HTERT RPE-1 (cell line): ENCODE results near the gene PSORS1C2.
"Not testable (repeated sequence)": the region's sequence is repeated elsewhere in the genome, so short reads cannot be mapped to it uniquely, and the experiment has no call there.

Experiments
- in situ Hi-C: fragments of 300-500 bp; cut with MboI; formaldehyde crosslinking; loops from 4 replicates; pipeline ENCODE4 v1.14.3; 2020; ENCODE audit warnings: low sequenced_read_pairs

The PSORS1C2 gene

DNA sequence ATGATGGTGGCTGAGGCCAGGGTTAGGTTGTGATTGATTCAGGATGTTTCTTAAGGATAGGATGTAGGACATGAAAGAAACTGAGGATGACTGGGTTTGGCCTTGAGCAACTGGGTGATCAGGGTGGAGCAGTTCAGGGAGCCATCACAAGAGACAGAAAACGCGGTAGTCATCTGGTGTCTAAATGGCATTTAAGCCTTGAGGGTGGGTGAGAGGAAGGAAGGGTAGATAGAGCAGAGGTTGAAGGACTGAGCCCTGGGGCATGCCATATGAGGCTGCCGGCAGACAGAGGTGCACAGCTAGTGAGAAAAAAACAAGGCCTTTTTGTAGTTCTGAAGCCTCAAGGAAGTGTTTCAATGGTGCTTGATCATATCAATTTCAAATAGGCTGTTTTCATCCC is 29.7 kb upstream of the PSORS1C2 start:
- in situ Hi-C loops: no loop called here

DNA sequence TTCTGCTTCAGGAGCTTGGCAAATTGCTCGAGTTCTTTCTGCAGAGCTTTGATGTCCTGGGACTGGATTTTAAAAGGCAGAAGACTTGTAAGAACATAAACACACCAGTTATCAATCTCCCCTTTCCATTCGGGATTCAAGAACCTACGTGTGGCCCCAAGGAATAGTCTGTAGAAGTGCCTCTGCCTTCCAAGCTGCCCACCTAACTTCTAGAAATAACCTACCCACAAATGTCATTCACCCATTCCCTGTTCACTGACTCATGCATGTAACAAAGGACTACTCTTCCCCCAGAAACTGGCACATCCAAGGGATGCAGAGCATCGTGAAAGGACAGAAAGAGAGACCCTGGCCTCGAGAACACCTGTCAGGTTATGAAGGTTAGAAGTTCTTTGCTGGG is 27.1 kb upstream of the PSORS1C2 start:
- in situ Hi-C loops: no loop called here

DNA sequence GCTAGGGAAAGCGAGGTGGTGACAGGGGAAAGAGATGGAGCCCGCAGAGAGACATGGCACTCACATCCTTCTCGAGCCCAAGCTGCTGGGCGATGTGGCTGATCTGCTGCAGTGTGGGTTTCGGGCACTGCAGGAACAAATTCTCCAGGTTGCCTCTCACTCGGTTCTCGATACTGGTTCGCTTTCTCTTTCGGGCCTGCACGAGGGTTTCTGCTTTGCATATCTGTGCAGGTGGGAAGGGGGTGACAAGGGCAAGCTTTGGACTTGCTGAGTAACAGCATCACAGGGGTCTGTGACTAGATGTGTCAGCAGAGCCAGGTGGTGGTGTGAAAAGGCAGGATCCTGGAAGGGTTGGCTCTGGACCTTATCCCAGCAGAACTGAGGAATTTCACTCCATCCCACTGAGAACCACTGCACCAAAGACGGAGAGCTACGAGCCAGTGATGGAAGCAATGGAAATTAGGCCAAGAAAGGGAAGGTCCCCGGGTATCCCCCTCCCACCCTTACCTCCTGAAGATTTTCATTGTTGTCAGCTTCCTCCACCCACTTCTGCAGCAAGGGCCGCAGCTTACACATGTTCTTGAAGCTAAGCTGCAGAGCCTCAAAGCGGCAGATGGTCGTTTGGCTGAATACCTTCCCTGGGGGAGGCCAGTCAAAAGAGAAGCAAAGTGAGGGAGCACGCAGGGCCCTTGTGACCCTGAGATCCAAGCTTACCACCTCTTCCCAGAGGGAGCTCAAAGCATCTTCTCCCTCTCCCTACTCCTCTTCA is 26.4 kb upstream of the PSORS1C2 start:
- in situ Hi-C loops: not testable (repeated sequence)

DNA sequence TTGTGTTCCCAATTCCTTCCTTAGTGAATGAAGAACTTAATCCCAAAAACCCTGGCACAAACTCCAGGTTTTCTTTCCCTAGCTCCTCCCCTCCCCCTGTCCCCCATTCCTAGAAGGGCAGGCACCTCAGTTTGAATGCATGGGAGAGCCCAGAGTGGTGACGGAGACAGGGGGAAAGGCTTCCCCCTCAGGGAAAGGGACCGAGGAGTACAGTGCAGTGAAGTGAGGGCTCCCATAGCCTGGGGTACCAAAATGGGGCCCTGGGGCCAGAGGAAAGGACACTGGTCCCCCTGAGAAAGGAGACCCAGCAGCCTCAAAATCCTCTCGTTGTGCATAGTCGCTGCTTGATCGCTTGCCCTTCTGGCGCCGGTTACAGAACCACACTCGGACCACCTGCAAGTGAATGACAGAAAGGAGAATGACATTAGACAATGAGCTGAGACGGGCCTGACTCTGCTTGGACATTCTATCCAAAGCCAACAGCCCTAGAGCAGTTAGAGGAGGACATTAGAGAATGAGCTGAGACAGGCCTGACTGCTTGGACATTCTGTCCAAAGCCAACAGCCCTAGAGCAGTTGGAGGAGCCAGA is 25.7 kb upstream of the PSORS1C2 start:
- in situ Hi-C loops: not testable (repeated sequence)

DNA sequence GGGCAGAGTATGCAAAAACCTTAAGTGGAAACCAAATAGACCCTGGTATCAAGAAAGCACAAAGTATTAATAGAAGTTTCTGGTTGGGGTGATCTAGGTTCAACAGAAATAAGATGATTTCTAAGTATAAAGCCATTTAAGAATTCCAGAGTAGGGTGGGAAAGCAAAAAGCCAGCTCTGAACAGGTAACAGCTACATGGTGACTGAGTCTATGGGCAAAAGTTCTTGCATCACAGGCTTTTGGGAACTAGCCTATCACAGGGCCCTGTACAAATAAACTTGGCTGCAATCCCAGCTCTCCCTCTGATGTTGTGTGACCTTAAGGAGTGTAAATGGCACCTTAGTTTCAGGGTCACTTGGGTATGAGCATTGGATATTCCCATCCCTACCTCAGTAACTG is 25.1 kb upstream of the PSORS1C2 start:
- in situ Hi-C loops: no loop called here

DNA sequence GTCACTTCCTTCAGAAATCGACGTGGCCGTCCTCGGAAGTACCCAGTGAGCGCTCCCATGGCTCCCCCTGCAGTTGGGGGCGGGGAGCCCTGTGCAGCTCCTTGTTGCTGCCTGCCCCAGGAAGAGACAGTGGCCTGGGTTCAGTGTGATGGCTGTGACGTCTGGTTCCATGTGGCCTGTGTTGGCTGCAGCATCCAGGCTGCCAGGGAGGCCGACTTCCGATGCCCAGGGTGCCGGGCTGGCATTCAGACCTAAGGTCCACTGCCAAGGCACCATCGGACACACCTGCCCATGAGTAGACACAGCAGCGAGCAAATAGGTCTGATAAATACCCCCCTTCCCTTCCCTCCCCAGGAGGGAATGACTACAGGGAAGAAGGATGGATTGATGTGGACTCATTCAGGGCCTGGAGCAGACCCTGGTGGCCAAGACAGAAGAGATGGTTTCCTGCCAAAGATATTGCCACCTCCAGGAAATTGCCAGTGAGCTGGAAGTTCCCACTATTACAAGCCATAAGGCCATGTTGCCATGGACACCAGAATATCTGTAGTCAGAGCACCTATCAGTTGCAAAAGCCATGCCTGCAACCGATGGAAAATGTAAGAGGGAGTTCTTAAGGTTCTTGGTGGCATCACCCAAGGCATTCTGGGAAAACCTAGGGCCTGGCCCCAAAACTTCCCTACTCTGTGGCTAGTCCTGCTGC is 23.7 kb upstream of the PSORS1C2 start:
- in situ Hi-C loops: no loop called here

DNA sequence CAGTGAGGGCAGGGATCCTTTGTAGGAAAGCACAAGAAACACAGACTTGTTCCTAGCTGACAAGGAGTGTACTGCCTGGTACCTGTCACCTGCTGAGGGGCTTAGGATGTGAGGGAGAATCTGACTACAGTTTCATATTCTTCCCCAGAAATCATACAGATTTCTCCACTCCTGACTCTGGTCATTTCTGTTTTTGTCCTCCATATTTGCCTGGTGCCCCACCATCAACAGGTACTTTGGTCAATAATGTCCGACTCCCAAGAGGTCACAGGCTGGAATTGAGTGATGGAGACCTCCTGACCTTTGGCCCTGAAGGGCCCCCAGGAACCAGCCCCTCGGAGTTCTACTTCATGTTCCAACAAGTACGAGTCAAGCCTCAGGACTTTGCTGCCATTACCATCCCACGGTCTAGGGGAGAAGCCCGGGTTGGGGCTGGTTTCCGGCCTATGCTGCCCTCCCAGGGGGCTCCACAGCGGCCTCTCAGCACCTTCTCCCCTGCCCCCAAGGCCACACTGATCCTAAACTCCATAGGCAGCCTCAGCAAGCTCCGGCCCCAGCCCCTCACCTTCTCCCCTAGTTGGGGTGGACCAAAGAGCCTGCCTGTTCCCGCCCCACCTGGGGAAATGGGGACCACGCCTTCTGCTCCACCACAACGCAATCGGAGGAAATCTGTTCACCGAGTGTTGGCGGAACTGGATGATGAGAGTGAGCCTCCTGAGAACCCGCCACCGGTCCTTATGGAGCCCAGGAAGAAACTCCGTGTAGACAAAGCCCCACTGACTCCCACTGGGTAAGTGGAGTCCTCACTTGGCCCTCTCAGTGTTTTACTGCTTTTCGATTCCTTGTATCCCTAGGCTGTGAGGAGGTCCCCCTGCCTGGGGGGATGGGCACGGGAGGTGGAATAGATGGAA is 22.6 kb upstream of the PSORS1C2 start:
- in situ Hi-C loops: no loop called here

DNA sequence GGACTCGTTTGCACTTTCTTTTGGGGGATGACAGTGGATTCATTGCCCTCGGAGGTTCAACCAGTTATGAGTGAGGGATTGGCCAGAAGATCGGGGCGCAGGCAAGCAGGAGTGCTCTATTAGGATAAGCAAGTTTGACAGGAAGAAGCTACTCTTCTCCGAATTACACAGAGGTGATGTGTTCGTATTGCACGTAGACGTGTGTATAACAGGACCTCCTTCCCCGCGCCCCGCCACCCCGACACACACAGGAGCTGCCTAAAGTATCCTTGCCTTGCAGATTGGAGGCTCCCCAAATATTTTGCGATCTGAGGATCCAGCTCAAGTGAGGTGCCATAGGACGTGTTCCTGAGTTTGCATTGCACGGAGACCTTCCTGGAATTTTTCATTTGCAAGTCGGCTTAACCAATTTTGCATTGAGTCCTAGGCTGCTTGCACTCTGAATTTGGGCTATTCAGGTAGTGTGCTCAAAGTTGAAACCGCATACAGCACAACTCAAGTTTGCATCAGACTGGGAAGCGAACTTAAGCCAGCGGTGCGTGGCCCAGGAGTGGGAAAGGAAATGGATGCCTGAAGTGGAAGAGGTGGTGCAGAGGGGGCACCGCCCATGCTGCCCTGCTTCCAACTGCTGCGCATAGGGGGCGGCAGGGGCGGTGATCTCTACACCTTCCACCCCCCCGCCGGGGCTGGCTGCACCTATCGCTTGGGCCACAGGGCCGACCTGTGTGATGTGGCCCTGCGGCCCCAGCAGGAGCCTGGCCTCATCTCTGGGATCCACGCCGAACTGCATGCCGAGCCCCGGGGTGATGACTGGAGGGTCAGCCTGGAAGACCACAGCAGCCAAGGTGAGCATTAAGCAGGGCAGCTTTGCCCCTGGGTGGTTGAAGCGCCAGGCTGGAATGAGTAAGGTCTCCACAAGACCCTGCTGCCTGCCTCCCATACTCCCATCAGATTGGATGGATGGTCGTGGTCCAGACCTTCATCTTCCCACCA is 20.3 kb upstream of the PSORS1C2 start:
- in situ Hi-C loops: no loop called here

DNA sequence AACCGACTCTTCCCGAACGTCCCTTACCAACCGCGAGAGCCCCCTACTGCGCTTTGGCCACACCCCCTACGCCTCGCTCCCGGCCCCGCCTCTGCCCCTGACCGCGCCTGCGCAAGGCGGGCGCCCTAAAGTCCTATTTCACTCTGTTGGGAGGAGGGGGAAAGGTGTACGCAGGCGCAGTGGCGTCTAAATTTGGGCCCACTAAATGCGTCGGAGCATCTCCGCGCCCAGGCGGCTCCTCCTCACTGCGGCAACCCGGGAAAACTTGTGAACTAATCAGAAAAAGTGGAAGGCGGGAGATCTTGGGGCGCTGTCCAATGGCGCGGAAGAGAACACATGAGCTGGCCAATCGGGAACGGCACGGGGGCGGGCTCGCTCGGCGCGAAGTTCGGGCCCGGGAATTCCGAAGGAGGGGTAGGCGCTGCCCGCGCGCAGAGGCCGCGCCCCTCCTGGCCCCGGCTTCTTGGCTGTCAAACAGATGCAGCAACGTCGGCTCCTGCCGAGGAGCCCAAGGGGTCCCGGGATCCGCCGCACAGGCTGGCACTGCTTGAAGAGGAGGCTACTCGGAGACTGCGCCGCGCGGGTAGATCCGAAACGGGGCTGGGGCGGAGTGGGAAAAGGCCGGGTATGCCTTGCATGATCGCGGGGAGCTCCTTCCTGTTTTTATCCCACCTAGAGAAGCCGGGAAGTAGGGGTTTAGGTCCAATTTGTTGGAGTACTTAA is 19.4 kb upstream of the PSORS1C2 start, which contains the start of gene TCF19:
Gene TCF19 (plus strand): TSS at position 450 of the 723 bp plus-strand sequence. CDS start 881 bp downstream, outside the sequence.
- in situ Hi-C loops: no loop called here

DNA sequence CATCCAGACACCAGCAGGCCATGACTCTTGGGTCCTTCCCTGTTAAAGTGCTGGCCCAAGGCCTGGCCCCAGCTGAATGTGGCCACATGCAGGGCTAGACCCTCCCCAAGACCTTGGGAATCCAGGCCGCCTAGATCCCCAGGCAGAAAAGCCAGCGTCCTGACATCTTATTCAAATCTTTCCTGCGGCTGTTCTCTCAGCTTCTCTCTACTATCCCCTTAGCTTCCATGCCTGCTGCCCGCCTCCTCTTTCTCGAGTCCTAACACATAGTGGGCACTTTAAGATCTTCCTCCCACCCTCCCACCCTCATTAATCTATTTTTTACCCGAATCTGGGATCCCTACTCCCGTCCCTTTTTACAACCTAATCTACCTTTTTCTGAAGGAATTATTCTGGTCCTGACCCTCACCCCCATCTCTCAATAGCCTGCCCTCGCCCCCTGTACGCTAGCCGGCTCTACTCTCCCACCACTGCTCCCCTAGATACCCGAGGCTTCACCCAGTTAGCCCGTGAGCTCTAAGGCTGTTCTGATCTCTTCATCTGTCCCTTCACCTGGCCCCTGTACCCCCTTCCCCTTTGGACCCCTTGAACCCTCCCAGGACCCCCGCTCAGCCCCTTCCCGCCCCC is 18.8 kb upstream of the PSORS1C2 start, which contains the start of gene CCHCR1:
Gene CCHCR1 (minus strand): TSS at position 290 of the 627 bp plus-strand sequence. CDS start 202 bp downstream, at position 88.
- in situ Hi-C loops: no loop called here

DNA sequence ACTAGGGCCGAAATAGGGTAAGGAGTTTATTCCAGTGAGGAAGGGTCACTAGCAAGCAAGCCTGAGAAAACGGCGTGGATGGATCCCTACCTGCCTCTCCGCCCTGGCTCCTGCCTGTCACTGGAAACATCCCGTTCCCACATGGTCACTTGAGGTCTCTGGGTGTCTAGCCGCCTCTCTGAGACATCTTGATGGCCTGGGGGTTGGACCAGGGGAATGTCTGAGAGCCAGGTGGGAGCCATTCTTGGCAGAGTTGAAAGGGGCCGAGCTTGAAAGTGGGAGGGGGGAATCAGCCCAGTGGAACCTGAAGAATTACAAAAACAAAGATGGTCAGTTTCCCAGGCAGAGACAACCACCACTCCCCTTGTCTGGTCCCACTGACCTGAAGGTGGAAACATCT is 17.8 kb upstream of the PSORS1C2 start:
- in situ Hi-C loops: no loop called here

DNA sequence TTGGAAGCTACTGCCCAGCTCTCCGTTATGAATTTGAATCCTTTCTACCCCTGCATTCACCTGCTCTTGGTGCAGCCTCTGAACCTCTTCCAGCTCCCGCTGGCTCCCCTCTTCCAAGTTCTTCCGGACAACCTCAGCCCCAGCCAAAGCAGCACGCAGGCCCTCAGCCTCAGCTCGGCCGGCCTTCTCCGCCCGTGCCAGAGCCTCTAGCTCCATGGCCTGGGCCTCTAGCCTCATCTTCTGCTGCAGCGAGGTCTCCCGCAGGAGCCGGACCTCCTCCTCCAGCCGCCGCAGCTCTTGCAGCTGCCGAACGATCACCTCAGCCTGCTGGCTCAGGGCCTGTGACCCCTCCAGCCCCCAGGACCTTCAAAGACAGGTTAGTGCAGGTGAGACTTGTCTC is 15.6 kb upstream of the PSORS1C2 start:
- in situ Hi-C loops: no loop called here

DNA sequence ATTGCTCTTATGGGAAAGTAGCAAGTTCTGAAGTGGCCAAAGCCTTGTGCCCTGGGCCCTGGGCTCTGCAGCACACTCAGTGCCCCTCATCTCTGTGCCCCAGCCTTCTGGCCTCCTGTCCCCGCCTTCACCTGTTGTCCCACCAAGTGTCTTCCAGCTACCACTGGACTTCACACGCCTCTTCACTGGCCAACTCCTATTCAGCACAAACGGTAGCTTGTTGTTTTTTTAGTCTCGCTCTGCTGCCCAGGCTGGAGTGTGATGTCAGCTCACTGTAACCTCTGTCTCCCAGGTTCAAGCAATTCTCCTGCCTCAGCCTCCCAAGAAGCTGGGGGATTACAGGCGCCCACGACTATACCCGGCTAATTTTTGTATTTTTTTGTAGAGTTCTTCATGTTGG is 13.9 kb upstream of the PSORS1C2 start:
- in situ Hi-C loops: no loop called here

DNA sequence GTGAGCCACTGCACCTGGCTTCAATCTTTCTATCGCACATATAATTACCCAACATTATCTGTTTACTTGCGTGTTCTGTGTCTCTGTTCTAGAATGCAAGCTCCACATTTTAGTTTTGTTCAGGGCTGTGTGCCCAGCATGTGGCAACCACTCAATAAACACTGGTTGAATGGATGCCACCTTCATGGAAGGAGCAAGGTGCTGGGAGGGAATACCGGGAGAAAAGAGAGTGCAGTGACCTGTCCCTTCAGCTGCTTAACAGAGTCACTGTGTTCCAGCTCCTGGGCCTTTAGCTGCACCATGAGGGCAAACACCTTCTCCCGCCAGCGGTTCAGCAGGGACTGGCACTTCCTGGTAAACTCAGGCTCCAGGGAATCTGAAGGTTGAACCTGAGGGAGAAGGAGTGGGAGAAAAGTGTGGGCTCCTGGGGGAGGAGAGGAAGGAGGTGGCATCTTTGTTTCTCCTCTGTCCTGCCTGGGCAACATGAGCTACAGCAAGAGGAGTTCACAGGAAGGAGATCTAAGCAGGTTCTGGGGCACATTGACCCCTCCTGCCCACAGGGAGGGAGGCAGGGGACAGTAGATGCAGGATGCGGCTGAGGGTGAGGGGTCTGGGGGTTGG is 11.1 kb upstream of the PSORS1C2 start:
- in situ Hi-C loops: no loop called here

DNA sequence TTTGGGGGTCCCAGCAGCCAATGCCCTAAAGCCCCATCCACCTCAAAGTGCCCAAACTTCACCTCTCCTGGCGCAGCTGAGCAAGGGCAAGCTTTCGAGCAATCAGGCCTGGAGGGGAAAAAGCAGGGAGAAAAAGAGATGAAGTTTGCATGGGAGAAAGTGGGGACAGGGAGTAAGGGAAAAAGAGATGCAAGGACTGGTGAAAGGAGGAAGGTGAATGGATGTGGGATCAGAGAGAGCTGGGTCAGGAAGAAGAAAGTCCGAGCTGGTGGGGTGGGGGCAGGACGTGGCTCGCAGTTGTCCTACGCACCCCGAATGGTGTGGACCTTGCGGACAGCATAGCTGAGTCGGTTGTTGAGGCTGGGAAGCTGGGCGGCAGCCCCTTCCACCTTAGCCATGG is 6.5 kb upstream of the PSORS1C2 start:
- in situ Hi-C loops: no loop called here

DNA sequence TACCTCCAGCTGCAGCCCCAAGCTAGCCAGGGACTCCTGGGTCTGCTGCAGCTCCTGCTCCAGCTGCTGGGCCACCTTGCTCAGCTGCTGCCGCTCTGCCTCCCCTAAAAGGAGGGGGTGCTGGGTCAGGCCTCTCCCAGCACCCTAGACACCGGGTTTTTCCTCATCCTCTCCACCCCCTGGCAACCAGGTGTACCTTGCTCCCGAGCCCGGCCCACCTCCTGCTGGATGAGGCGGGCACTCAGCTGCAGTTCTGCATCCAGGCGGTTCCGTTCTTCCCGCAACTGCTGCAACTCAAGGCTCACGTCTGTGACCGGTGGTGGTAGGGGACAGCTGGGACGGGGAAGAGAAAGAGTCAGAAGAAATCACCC is 6.1 kb upstream of the PSORS1C2 start:
- in situ Hi-C loops: no loop called here

DNA sequence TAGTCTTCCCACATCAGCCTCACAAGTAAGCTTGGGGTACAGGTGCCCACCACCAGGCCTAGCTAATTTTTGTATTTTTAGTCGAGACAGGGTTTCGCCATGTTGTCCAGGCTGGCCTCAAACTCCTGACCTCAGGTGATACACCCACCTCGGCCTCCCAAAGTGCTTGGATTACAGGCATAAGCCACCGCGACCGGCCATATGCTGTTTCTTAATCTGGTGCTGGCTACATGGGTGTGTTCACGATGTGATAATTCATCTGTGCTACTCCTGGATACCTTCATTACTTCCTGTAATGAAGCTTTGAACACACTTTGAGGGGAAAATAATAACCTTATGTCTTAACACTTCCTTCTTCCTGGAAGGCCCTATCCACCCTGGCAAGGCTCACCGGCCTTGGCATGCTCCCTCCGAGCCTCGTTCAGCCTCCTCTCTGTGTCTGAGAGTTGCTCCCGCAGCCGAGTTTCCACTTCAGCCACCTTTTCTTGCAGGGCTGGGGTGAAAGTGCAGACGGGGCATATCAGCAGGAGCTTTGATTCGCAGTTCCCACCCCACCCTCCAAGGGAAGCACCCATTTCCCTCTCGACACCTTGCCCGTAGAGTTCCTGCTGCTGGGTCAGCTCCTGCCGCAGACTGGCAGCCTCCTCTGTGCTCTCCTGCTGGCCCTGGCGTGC is 5.6 kb upstream of the PSORS1C2 start:
- in situ Hi-C loops: no loop called here

DNA sequence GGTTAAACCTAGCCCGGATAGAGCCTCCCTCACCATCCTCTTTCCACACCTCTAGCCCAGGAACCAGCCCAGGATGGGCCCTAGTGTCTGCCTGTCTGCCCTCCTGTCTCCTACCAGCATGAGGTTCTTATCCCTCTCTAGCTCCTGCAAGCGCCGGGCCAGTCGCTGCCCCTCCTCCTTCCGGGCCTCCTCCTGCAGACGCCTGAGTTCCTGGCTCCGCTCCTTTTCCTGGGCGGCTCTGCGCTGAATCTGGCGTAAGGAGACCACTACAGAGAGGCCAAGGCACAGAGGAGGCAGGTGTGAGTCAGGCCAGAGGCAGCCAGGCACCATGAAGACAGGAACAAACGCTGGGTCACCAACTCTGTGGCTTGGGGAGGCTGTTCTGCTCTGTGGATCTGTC is 4.3 kb upstream of the PSORS1C2 start:
- in situ Hi-C loops: no loop called here
